ENCODE measurements around the gene EPM2AIP1. TPM values are rescaled to one million over a fixed set of nuclear protein-coding genes. Genes with fewer than 3 reads are reported as not detected.

EPM2AIP1 gene
- total RNA-seq, 5 donors from 2014 or later (not counting 1 experiment from before 2014, with no cell fraction given) = 27.0 to 36.3 (median 29.3) TPM

GRCh38 chr3:37026851-37027250 is 33.9 kb upstream of the EPM2AIP1 start:
- H3K27me3 Mint-ChIP-seq = no peaks in the 10 kb centered on the region

GRCh38 chr3:37025561-37026335 is 32.8 kb upstream of the EPM2AIP1 start:
- Mint-ChIP-seq H3K27ac (no peak overlapping the region), H3K9me3 (no peaks in the 10 kb centered on the region)
- POLR2A ChIA-PET = interaction anchor here in 1 of 2 donors (0.7 to 1.0 kb wide), 2 partner anchors 13 to 32 kb away, joined by 4 to 5 read pairs; partner anchors contain the start of genes EPM2AIP1 and MLH1

More at GRCh38 chr3:37026851-37027250, 33.9 kb upstream of the EPM2AIP1 start:
- ATAC-seq (replicated peaks in 1 of 4) (no peak), DNase-seq (no peak)
- WGBS (ENCODE audit: insufficient coverage) = 95% methylated on average over 5 of the region's 5 CpGs
- peaks cover 57% of the 10 kb centered on the region for H3K36me3 Mint-ChIP-seq
- Histone ChIP-seq H3K27me3 (replicated peaks in 1 of 2; ENCODE audit: control insufficient read depth in 2 of 2, extremely low read depth in 1 of 2, insufficient read depth in 2 of 2, low read length in 1 of 2) (no peaks in the 10 kb centered on the region), H3K4me3 (ENCODE audit: control insufficient read depth in 1 of 2, extremely low read depth in 1 of 2, low read length in 1 of 2) (no peak overlapping the region), H3K27ac (ENCODE audit: low read length) (no peak overlapping the region), H3K9me3 (no peaks in the 10 kb centered on the region), H3K36me3 (ENCODE audit: control insufficient read depth in 2 of 2, extremely low read depth in 1 of 2, insufficient read depth in 1 of 2, low read length in 1 of 2) (peaks cover 18 to 80% of the 10 kb centered on the region in 2 donors), H3K4me1 (ENCODE audit: control insufficient read depth in 1 of 2, extremely low read depth in 1 of 2, insufficient read depth in 2 of 2, low read length in 2 of 2) (no peaks in the 10 kb centered on the region)
- H3K27ac Mint-ChIP-seq = no peak overlapping the region
- no peak overlapping the region for H3K4me3 Mint-ChIP-seq
- CTCF ChIA-PET = no interaction called here
- POLR2A ChIA-PET = no interaction called here
- H3K4me1 Mint-ChIP-seq = peaks cover 0 to 12% (median 0%) of the 10 kb centered on the region in 3 donors
- H3K9me3 Mint-ChIP-seq = no peaks in the 10 kb centered on the region

DNA sequence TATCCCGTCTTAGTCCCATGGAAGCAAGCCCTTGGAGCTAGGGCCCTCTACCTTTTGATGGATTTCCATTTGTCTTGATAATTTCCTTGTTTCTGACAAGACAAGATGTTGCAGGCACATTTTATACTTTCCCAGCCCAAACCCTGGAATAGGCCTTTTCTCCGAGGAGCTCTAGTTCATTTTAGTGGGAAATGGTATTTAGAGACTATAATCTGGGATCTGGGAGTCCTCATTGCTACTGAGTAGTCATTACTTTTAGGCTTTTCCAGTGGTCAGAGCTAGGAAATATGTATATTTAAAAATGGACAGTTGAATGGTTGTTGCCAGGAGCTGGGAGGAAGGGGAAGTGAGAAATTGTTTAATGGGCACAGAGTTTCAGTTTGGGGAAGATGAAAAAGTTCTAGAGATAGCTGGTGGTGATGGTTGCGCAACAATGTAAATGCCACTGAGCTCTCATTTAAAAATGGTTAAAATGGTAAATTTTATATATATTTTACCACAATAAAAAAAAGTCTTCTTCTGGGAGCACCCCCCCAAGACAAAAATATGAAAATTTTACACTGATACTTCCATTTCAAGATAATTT is 32.0 kb upstream of the EPM2AIP1 start:
- ATAC-seq (replicated peaks in 1 of 4) (no peak), DNase-seq (no peak)
- Mint-ChIP-seq H3K4me1 (peaks cover 0 to 16% (median 0%) of the 10 kb centered on the region in 3 donors), H3K9me3 (no peaks in the 10 kb centered on the region), H3K27me3 (no peaks in the 10 kb centered on the region), H3K27ac (no peak overlapping the region), H3K36me3 (peaks cover 65% of the 10 kb centered on the region), H3K4me3 (no peak overlapping the region)
- H3K36me3 ChIP-seq (ENCODE audit: control insufficient read depth in 2 of 2, extremely low read depth in 1 of 2, insufficient read depth in 1 of 2, low read length in 1 of 2) = peaks cover 26 to 81% of the 10 kb centered on the region in 2 donors
- POLR2A ChIA-PET = interaction anchor here in 1 of 2 donors (0.6 to 1.0 kb wide), 3 partner anchors 14 to 111 kb away, joined by 3 to 5 read pairs (median 4); partner anchors contain the start of genes EPM2AIP1 and MLH1
- no peaks in the 10 kb centered on the region for H3K4me1 ChIP-seq (ENCODE audit: control insufficient read depth in 1 of 2, extremely low read depth in 1 of 2, insufficient read depth in 2 of 2, low read length in 2 of 2)
- H3K4me3 ChIP-seq (ENCODE audit: control insufficient read depth in 1 of 2, extremely low read depth in 1 of 2, low read length in 1 of 2) = no peak overlapping the region
- H3K27me3 ChIP-seq (replicated peaks in 1 of 2; ENCODE audit: control insufficient read depth in 2 of 2, extremely low read depth in 1 of 2, insufficient read depth in 2 of 2, low read length in 1 of 2) = no peaks in the 10 kb centered on the region
- CTCF ChIA-PET = interaction anchor here (0.8 to 2.0 kb wide), 9 partner anchors 16 to 232 kb away, joined by 3 to 10 read pairs (median 5); no protein-coding TSS in a partner anchor
- H3K9me3 ChIP-seq = no peaks in the 10 kb centered on the region
- no peak overlapping the region for H3K27ac ChIP-seq (ENCODE audit: low read length)
- 100% methylated on average over 2 of the region's 3 CpGs for WGBS (ENCODE audit: insufficient coverage)

More at GRCh38 chr3:37025561-37026335, 32.8 kb upstream of the EPM2AIP1 start:
- Histone ChIP-seq H3K4me1 (ENCODE audit: control insufficient read depth in 1 of 2, extremely low read depth in 1 of 2, insufficient read depth in 2 of 2, low read length in 2 of 2) (no peaks in the 10 kb centered on the region), H3K27ac (ENCODE audit: low read length) (no peak overlapping the region), H3K36me3 (ENCODE audit: control insufficient read depth in 2 of 2, extremely low read depth in 1 of 2, insufficient read depth in 1 of 2, low read length in 1 of 2) (peaks cover 26 to 80% of the 10 kb centered on the region in 2 donors), H3K9me3 (no peaks in the 10 kb centered on the region), H3K27me3 (replicated peaks in 1 of 2; ENCODE audit: control insufficient read depth in 2 of 2, extremely low read depth in 1 of 2, insufficient read depth in 2 of 2, low read length in 1 of 2) (no peaks in the 10 kb centered on the region), H3K4me3 (ENCODE audit: control insufficient read depth in 1 of 2, extremely low read depth in 1 of 2, low read length in 1 of 2) (no peak overlapping the region)
- Mint-ChIP-seq H3K4me3 (no peak overlapping the region), H3K36me3 (peaks cover 58% of the 10 kb centered on the region), H3K27me3 (no peaks in the 10 kb centered on the region), H3K4me1 (peaks cover 0 to 16% (median 0%) of the 10 kb centered on the region in 3 donors)
- no peak for DNase-seq
- ATAC-seq (replicated peaks in 1 of 4) = no peak
- CTCF ChIA-PET = interaction anchor here in 1 of 2 donors (1.7 kb wide), 1 partner anchor 188 kb away, joined by 6 read pairs; no protein-coding TSS in a partner anchor
- WGBS (ENCODE audit: insufficient coverage) = 100% methylated on average over 3 of the region's 3 CpGs

DNA sequence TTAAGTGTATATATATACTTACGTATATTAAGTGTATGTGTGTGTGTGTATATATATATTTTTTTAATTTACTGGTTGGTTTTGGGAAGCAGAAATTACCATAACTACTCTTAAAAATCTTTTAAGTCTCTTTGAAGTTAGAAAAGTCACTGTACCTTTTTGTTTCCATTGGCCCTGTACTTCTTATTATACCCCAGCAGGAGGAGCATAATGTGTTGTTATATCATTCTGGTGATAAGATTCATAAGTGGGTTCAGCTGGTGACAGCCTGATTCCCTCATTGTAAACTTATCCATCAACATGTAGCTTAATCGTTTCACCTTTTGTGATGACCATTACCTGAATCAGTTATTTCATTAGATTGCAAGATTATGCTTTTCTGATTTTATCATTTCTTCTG is 31.2 kb upstream of the EPM2AIP1 start:
- Histone ChIP-seq H3K4me3 (ENCODE audit: control insufficient read depth in 1 of 2, extremely low read depth in 1 of 2, low read length in 1 of 2) (no peak overlapping the region), H3K9me3 (no peaks in the 10 kb centered on the region), H3K27me3 (replicated peaks in 1 of 2; ENCODE audit: control insufficient read depth in 2 of 2, extremely low read depth in 1 of 2, insufficient read depth in 2 of 2, low read length in 1 of 2) (no peaks in the 10 kb centered on the region), H3K36me3 (ENCODE audit: control insufficient read depth in 2 of 2, extremely low read depth in 1 of 2, insufficient read depth in 1 of 2, low read length in 1 of 2) (peaks cover 26 to 78% of the 10 kb centered on the region in 2 donors), H3K27ac (ENCODE audit: low read length) (no peak overlapping the region), H3K4me1 (ENCODE audit: control insufficient read depth in 1 of 2, extremely low read depth in 1 of 2, insufficient read depth in 2 of 2, low read length in 2 of 2) (no peaks in the 10 kb centered on the region)
- H3K9me3 Mint-ChIP-seq = no peaks in the 10 kb centered on the region
- H3K4me3 Mint-ChIP-seq = no peak overlapping the region
- CTCF ChIA-PET = interaction anchor here (0.6 to 2.0 kb wide), 10 partner anchors 17 to 1566 kb away, joined by 3 to 10 read pairs (median 4); no protein-coding TSS in a partner anchor
- no peaks in the 10 kb centered on the region for H3K27me3 Mint-ChIP-seq
- peaks cover 0 to 16% (median 0%) of the 10 kb centered on the region in 3 donors for H3K4me1 Mint-ChIP-seq
- no CpG with 5 or more reads among the region's 2 CpGs for WGBS (ENCODE audit: insufficient coverage)
- ATAC-seq (replicated peaks in 1 of 4) = no peak
- DNase-seq = peak in 1 of 35 experiments; percentile 24
- POLR2A ChIA-PET = interaction anchor here (0.6 to 0.7 kb wide), 4 partner anchors 11 to 222 kb away, joined by 3 read pairs; no protein-coding TSS in a partner anchor
- H3K36me3 Mint-ChIP-seq = peaks cover 69% of the 10 kb centered on the region
- no peak overlapping the region for H3K27ac Mint-ChIP-seq

DNA sequence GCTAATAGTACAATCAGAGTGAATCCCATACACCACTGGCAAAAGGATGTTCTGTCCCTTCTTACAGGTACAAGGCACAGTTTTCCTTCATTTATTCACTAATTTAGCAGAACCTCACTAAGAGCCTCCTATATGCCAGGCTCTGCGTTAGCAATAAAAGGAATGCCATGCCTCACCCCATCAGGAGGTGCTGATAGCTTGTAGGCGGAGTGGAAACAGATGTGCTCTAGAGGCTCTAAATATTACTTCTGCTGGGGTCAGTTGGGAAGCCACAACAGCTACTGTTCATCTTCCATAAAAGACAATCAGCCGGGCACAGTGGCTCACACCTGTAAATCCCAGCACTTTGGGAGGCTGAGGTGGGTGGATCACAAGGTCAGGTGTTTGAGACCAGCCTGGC is 24.8 kb upstream of the EPM2AIP1 start:
- H3K27me3 Mint-ChIP-seq = no peaks in the 10 kb centered on the region
- H3K27ac Mint-ChIP-seq = no peak overlapping the region
- no peak for ATAC-seq (replicated peaks in 1 of 4)

DNA sequence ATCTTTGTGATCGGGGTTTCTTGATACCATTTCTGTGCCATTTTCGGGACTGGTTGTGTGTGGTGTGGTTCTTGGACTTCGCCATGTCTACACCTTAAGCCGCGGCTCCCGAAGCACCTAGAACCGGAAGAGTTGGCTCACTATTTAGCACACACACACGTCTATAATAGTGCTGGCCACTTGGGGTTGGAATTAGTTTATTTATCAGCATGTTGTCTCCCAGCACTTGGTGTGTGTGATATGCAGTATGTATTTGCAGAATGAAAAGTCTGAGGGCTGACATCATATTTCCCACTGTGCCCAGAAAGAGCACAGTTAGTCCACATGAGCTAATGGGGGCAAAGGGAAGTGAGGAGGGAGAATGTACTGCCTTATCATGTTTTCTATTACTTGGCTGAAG is 24.0 kb upstream of the EPM2AIP1 start:
- H3K36me3 ChIP-seq (ENCODE audit: control insufficient read depth in 2 of 2, extremely low read depth in 1 of 2, insufficient read depth in 1 of 2, low read length in 1 of 2) = peaks cover 13 to 77% of the 10 kb centered on the region in 2 donors
- no peak for ATAC-seq (replicated peaks in 1 of 4)
- H3K9me3 ChIP-seq = no peaks in the 10 kb centered on the region
- Mint-ChIP-seq H3K27ac (no peak overlapping the region), H3K27me3 (no peaks in the 10 kb centered on the region), H3K4me1 (peaks cover 0 to 4% (median 0%) of the 10 kb centered on the region in 3 donors), H3K4me3 (no peak overlapping the region), H3K9me3 (no peaks in the 10 kb centered on the region), H3K36me3 (peaks cover 68% of the 10 kb centered on the region)
- no CpG with 5 or more reads among the region's 8 CpGs for WGBS (ENCODE audit: insufficient coverage)
- H3K27ac ChIP-seq (ENCODE audit: low read length) = no peak overlapping the region
- no peaks in the 10 kb centered on the region for H3K27me3 ChIP-seq (replicated peaks in 1 of 2; ENCODE audit: control insufficient read depth in 2 of 2, extremely low read depth in 1 of 2, insufficient read depth in 2 of 2, low read length in 1 of 2)
- no peak overlapping the region for H3K4me3 ChIP-seq (ENCODE audit: control insufficient read depth in 1 of 2, extremely low read depth in 1 of 2, low read length in 1 of 2)
- DNase-seq = no peak
- no peaks in the 10 kb centered on the region for H3K4me1 ChIP-seq (ENCODE audit: control insufficient read depth in 1 of 2, extremely low read depth in 1 of 2, insufficient read depth in 2 of 2, low read length in 2 of 2)
- ChIA-PET CTCF (no interaction called here), POLR2A (no interaction called here)

More for the DNA sequence above, 24.8 kb upstream of the EPM2AIP1 start:
- Histone ChIP-seq H3K36me3 (ENCODE audit: control insufficient read depth in 2 of 2, extremely low read depth in 1 of 2, insufficient read depth in 1 of 2, low read length in 1 of 2) (peaks cover 16 to 76% of the 10 kb centered on the region in 2 donors), H3K4me3 (ENCODE audit: control insufficient read depth in 1 of 2, extremely low read depth in 1 of 2, low read length in 1 of 2) (no peak overlapping the region), H3K27ac (ENCODE audit: low read length) (no peak overlapping the region), H3K27me3 (replicated peaks in 1 of 2; ENCODE audit: control insufficient read depth in 2 of 2, extremely low read depth in 1 of 2, insufficient read depth in 2 of 2, low read length in 1 of 2) (no peaks in the 10 kb centered on the region), H3K9me3 (no peaks in the 10 kb centered on the region), H3K4me1 (ENCODE audit: control insufficient read depth in 1 of 2, extremely low read depth in 1 of 2, insufficient read depth in 2 of 2, low read length in 2 of 2) (no peaks in the 10 kb centered on the region)
- ChIA-PET POLR2A (no interaction called here), CTCF (no interaction called here)
- H3K4me1 Mint-ChIP-seq = peaks cover 0 to 11% (median 0%) of the 10 kb centered on the region in 3 donors
- H3K9me3 Mint-ChIP-seq = no peaks in the 10 kb centered on the region
- peaks cover 70% of the 10 kb centered on the region for H3K36me3 Mint-ChIP-seq
- H3K4me3 Mint-ChIP-seq = no peak overlapping the region
- no peak for DNase-seq
- 100% methylated on average over 2 of the region's 3 CpGs for WGBS (ENCODE audit: insufficient coverage)

All from T-cell (primary cell).